Left forelimb (tissue), 1 donor: ENCODE data around the gene NPBWR2.

Experiments
- DNase-seq: peaks from one replicate; pipeline ENCODE4 v3.0.0-alpha.2; 2018; ENCODE audit warnings: low spot score

NPBWR2 gene

GRCh38 chr20:64106981-64107735 lies at the start of gene NPBWR2:
Gene NPBWR2, minus strand, starts transcription at chr20:64107565. Its CDS starts 734 bp downstream, at chr20:64106831.
- DNase-seq, result no peak

- DNase-seq, result no peak
Observed at GRCh38 chr20:64156136-64156885, 48.9 kb upstream of the NPBWR2 start.

GRCh38 chr20:64155258-64156135 lies 48.1 kb upstream of the NPBWR2 start:
- DNase-seq, result no peak

- no peak for DNase-seq
Observed at GRCh38 chr20:64154590-64155257, 47.4 kb upstream of the NPBWR2 start.

GRCh38 chr20:64153861-64154589 lies 46.7 kb upstream of the NPBWR2 start:
- DNase-seq, result no peak

- DNase-seq, result no peak
Observed at GRCh38 chr20:64153410-64153809, 46.0 kb upstream of the NPBWR2 start.

- no peak for DNase-seq
Observed at GRCh38 chr20:64152906-64153305, 45.5 kb upstream of the NPBWR2 start.

- no peak for DNase-seq
Observed at GRCh38 chr20:64151633-64152530, 44.5 kb upstream of the NPBWR2 start.

GRCh38 chr20:64150756-64151632 lies 43.6 kb upstream of the NPBWR2 start:
- no peak for DNase-seq

GRCh38 chr20:64149809-64150560 lies 42.6 kb upstream of the NPBWR2 start:
- no peak for DNase-seq

- DNase-seq, result no peak
Observed at GRCh38 chr20:64149141-64149540, 41.8 kb upstream of the NPBWR2 start.

- DNase-seq, result no peak
Observed at GRCh38 chr20:64148581-64148980, 41.2 kb upstream of the NPBWR2 start.

- DNase-seq, result no peak
Observed at GRCh38 chr20:64146936-64147477, 39.6 kb upstream of the NPBWR2 start.

- no peak for DNase-seq
Observed at GRCh38 chr20:64146301-64146935, 39.1 kb upstream of the NPBWR2 start.

GRCh38 chr20:64145458-64146300 lies 38.3 kb upstream of the NPBWR2 start:
- no peak for DNase-seq

GRCh38 chr20:64144144-64144912 lies 37.0 kb upstream of the NPBWR2 start:
- DNase-seq, result no peak
